ENCODE data around the gene MT2A. TPM values are rescaled to one million over a fixed set of nuclear protein-coding genes. Genes with fewer than 3 reads are reported as not detected.
A peak's percentile ranks its signal among the peaks of the same experiment; 100 is the strongest.

The MT2A gene
- total and polyA plus RNA-seq, 2 experiments from 2014 or later, result 2.1 TPM; not detected in 1

GRCh38 chr16:56632848-56633365 is 24.5 kb downstream of the MT2A start:
- Histone ChIP-seq H3K4me1 (ENCODE audit: low read depth) (no peaks in the 10 kb centered on the region), H3K27ac (no peak overlapping the region), H3K27me3 (peaks cover 100% of the 10 kb centered on the region), H3K36me3 (no peaks in the 10 kb centered on the region), H3K9me3 (ENCODE audit: low read depth) (no peaks in the 10 kb centered on the region), H3K4me3 (peak overlapping the region; percentile 20)
- DNase-seq (ENCODE audit: low read depth in 1 of 2, low spot score in 1 of 2), result no peak
- no peak for TF ChIP-seq CTCF (IDR thresholded peaks at IDR 0.05; ENCODE audit: low read depth, low read length)

GRCh38 chr16:56633535-56633934 is 25.2 kb downstream of the MT2A start:
- no peaks in the 10 kb centered on the region for H3K9me3 ChIP-seq (ENCODE audit: low read depth)
- H3K27me3 ChIP-seq, result peaks cover 100% of the 10 kb centered on the region
- H3K4me3 ChIP-seq, result no peak overlapping the region
- H3K4me1 ChIP-seq (ENCODE audit: low read depth), result no peaks in the 10 kb centered on the region
- H3K36me3 ChIP-seq, result no peaks in the 10 kb centered on the region
- no peak for TF ChIP-seq CTCF (IDR thresholded peaks at IDR 0.05; ENCODE audit: low read depth, low read length)
- DNase-seq (ENCODE audit: low read depth in 1 of 2, low spot score in 1 of 2), result no peak
- H3K27ac ChIP-seq, result no peak overlapping the region

DNA sequence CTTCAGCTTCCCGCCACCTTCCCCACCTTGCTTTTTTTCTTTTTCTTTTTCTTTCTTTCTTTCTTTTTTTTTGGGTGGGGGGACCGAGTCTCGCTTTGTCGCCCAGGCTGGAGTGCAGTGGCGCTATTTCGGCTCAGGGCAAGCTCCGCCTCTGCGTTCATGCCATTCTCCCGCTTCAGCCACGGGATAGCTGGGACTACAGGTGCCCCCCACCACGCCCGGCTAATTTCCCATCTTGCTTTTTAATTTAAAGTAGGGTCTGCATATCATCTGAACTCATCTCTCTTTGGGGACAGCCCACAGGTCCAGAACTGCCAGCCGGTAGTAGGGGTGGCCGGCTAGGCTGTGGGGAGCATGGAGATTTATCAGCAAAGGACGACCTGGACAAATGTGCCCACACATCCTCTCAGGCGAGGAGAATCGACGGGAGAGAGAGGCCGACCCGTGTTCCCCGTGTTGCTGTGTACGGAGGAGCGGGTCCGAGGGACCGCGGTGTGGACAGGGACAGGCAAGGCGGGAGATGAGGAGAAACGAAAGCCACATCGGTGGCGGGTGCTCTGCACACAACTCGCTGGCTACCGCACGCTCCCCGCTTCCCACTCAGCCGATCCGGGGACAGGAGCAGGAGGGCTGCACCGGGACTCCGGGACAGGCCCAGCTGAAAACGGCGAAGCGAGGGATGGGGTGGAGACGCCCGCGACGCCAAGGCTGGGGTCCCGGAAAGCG is 26.5 kb downstream of the MT2A start:
- H3K9me3 ChIP-seq (ENCODE audit: low read depth), result no peaks in the 10 kb centered on the region
- H3K27ac ChIP-seq, result no peak overlapping the region
- no peak for DNase-seq (ENCODE audit: low read depth in 1 of 2, low spot score in 1 of 2)
- peaks cover 100% of the 10 kb centered on the region for H3K27me3 ChIP-seq
- H3K4me3 ChIP-seq, result no peak overlapping the region
- no peaks in the 10 kb centered on the region for H3K4me1 ChIP-seq (ENCODE audit: low read depth)
- TF ChIP-seq CTCF (IDR thresholded peaks at IDR 0.05; ENCODE audit: low read depth, low read length), result no peak
- no peaks in the 10 kb centered on the region for H3K36me3 ChIP-seq

DNA sequence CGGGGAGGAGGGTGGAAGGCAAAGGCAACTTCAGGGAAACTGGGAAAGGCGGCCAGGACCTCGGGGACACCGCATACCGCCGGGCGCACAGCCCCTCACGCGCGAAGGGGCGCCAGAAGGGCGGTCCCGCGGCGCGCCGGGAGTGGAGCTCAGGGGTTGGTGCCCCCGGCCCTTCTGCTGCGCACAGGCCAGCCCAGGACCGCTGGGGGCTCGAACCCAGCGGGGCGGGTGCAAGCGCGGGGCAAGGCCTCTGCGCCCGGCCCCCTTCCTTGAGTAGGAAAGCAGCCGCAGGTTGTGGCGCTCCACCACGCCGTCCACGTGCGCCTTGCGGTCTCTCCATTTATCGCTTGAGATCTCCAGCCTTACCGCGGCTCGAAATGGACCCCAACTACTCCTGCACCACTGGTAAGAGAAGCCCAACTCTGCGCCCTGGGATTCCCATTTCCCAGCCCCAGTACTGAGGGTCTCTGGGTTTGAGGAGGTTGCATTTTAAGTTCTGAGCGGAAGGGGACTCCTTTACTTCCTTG is 27.1 kb downstream of the MT2A start:
- H3K27ac ChIP-seq, result no peak overlapping the region
- no peaks in the 10 kb centered on the region for H3K36me3 ChIP-seq
- no peaks in the 10 kb centered on the region for H3K9me3 ChIP-seq (ENCODE audit: low read depth)
- no peak overlapping the region for H3K4me3 ChIP-seq
- no peak for DNase-seq (ENCODE audit: low read depth in 1 of 2, low spot score in 1 of 2)
- no peaks in the 10 kb centered on the region for H3K4me1 ChIP-seq (ENCODE audit: low read depth)
- no peak for TF ChIP-seq CTCF (IDR thresholded peaks at IDR 0.05; ENCODE audit: low read depth, low read length)
- peaks cover 100% of the 10 kb centered on the region for H3K27me3 ChIP-seq

GRCh38 chr16:56636616-56637413 is 28.4 kb downstream of the MT2A start:
- Histone ChIP-seq H3K9me3 (ENCODE audit: low read depth) (no peaks in the 10 kb centered on the region), H3K36me3 (no peaks in the 10 kb centered on the region), H3K4me3 (no peak overlapping the region), H3K27ac (no peak overlapping the region), H3K27me3 (peaks cover 100% of the 10 kb centered on the region), H3K4me1 (ENCODE audit: low read depth) (no peaks in the 10 kb centered on the region)
- no peak for TF ChIP-seq CTCF (IDR thresholded peaks at IDR 0.05; ENCODE audit: low read depth, low read length)
- DNase-seq (ENCODE audit: low read depth in 1 of 2, low spot score in 1 of 2), result no peak
